PFSK-1 (cell line): ENCODE measurements around the gene POLR2F.

Experiments
- POLR2AphosphoS5 ChIP-seq: IDR thresholded peaks from 2 replicates; pipeline ENCODE4 v1.6.1; 2012; ENCODE audit warnings: low read depth, mild to moderate bottlenecking, control low read depth, low read length, moderate library complexity
- REST ChIP-seq, 2 experiments: IDR thresholded peaks; 2 replicates each; pipeline versions ENCODE4 v1.6.1 to v1.8.0; 2011 to 2012; ENCODE audit warnings: low read depth in 2 of 2, low read length in 2 of 2, control low read depth in 1 of 2, inconsistent platforms in 1 of 2, mild to moderate bottlenecking in 1 of 2, moderate library complexity in 1 of 2; ENCODE audit not compliant: insufficient read depth in 1 of 2
- SIN3A ChIP-seq: IDR thresholded peaks from 2 replicates; pipeline ENCODE4 v1.6.1; 2012; ENCODE audit warnings: mild to moderate bottlenecking, low read length, moderate library complexity, borderline replicate concordance; ENCODE audit not compliant: insufficient read depth
- TAF1 ChIP-seq: IDR thresholded peaks from 2 replicates; pipeline ENCODE4 v1.6.1; 2012; ENCODE audit warnings: low read length, control low read depth, borderline replicate concordance; ENCODE audit not compliant: insufficient read depth

DNA sequence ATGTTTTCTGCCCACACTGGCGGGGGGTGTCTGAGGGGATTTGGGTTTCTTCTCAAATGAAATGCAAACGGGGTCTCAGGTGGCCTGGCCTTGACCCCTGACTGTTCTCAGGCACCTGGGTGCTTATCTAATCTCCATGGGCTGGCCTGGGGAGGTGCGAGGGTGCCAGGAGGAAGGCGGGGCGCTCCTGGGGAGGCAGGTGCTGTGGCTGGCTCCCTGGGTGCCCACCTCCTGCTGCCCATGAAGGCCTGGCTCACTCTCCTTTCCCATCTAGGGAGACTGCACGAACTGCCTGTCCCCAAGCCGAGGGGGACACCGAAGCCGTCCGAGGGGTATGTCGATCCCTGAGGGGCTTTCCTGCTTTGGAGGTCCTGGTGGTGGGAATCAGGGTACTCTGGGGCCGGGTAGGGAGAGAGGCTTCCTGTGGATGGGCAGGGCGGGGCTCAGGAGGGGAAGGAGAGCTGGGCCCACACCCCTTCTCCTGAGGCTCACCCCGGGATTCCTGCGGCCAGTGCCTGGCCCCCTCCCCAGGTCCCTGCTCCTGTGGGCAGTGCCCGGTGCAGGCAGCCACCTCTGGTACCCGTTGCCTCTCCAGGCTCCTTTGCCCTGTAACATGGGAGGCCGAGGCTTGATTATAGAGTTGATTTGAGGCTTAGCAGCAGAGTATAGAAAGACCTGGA lies 29.0 kb upstream of the POLR2F start:
- TF ChIP-seq POLR2AphosphoS5 (no peak), SIN3A (no peak), REST (IDR thresholded peaks at IDR 0.05; ENCODE audit: insufficient read depth in 1 of 2, low read depth in 2 of 2, low read length in 2 of 2) (no peak), TAF1 (no peak)
